ENCODE measurements around the gene COLEC11. TPM values are rescaled to one million over a fixed set of nuclear protein-coding genes. Genes with fewer than 3 reads are reported as not detected.

The COLEC11 gene
- total and polyA plus RNA-seq, 2 donors from 2014 or later = 7.6 to 34.6 TPM

GRCh38 chr2:3642521-3643215 lies 47.8 kb downstream of the COLEC11 start:
- Histone ChIP-seq H3K9me3 (ENCODE audit: control insufficient read depth in 2 of 3, insufficient read depth in 1 of 3, low read length in 3 of 3) (no peaks in the 10 kb centered on the region), H3K4me3 (ENCODE audit: low read length in 3 of 3) (no peak overlapping the region), H3K27me3 (ENCODE audit: control insufficient read depth, insufficient read depth, low read length) (no peaks in the 10 kb centered on the region), H3K36me3 (ENCODE audit: control insufficient read depth in 2 of 3, insufficient read depth in 3 of 3, low read length in 3 of 3) (no peaks in the 10 kb centered on the region), H3K9ac (ENCODE audit: low read length in 3 of 3) (no peak overlapping the region), H3K4me1 (ENCODE audit: control insufficient read depth in 2 of 3, insufficient read depth in 2 of 3, low read depth in 1 of 3, low read length in 3 of 3) (no peaks in the 10 kb centered on the region), H3K27ac (ENCODE audit: low read depth in 2 of 2, low read length in 2 of 2) (no peak overlapping the region)
- DNase-seq (peak in 1 of 5 donors; percentile 9), FAIRE-seq (no peak)
- intact Hi-C loops (cut with DNase I) = no loop called here
- no peak for TF ChIP-seq CTCF (IDR thresholded peaks at IDR 0.05; ENCODE audit: borderline replicate concordance, extremely low read depth, insufficient read depth)

GRCh38 chr2:3643371-3644245 lies 48.7 kb downstream of the COLEC11 start:
- no peak for TF ChIP-seq CTCF (IDR thresholded peaks at IDR 0.05; ENCODE audit: borderline replicate concordance, extremely low read depth, insufficient read depth)
- no peaks in the 10 kb centered on the region for H3K4me1 ChIP-seq (ENCODE audit: control insufficient read depth in 2 of 3, insufficient read depth in 2 of 3, low read depth in 1 of 3, low read length in 3 of 3)
- FAIRE-seq = no peak

GRCh38 chr2:3644246-3644525 lies 49.3 kb downstream of the COLEC11 start:
- H3K4me3 ChIP-seq (ENCODE audit: low read length in 3 of 3) = no peak overlapping the region
- no peak overlapping the region for H3K27ac ChIP-seq (ENCODE audit: low read depth in 2 of 2, low read length in 2 of 2)
- H3K27me3 ChIP-seq (ENCODE audit: control insufficient read depth, insufficient read depth, low read length) = no peaks in the 10 kb centered on the region
- H3K9me3 ChIP-seq (ENCODE audit: control insufficient read depth in 2 of 3, insufficient read depth in 1 of 3, low read length in 3 of 3) = no peaks in the 10 kb centered on the region
- intact Hi-C loops (cut with DNase I) = no loop called here
- DNase-seq = no peak
- H3K4me1 ChIP-seq (ENCODE audit: control insufficient read depth in 2 of 3, insufficient read depth in 2 of 3, low read depth in 1 of 3, low read length in 3 of 3) = no peaks in the 10 kb centered on the region
- H3K9ac ChIP-seq (ENCODE audit: low read length in 3 of 3) = no peak overlapping the region
- FAIRE-seq = no peak
- H3K36me3 ChIP-seq (ENCODE audit: control insufficient read depth in 2 of 3, insufficient read depth in 3 of 3, low read length in 3 of 3) = no peaks in the 10 kb centered on the region
- no peak for TF ChIP-seq CTCF (IDR thresholded peaks at IDR 0.05; ENCODE audit: borderline replicate concordance, extremely low read depth, insufficient read depth)

More at GRCh38 chr2:3643371-3644245, 48.7 kb downstream of the COLEC11 start:
- H3K36me3 ChIP-seq (ENCODE audit: control insufficient read depth in 2 of 3, insufficient read depth in 3 of 3, low read length in 3 of 3) = no peaks in the 10 kb centered on the region
- no peaks in the 10 kb centered on the region for H3K9me3 ChIP-seq (ENCODE audit: control insufficient read depth in 2 of 3, insufficient read depth in 1 of 3, low read length in 3 of 3)
- H3K9ac ChIP-seq (ENCODE audit: low read length in 3 of 3) = no peak overlapping the region
- intact Hi-C loops (cut with DNase I) = no loop called here
- no peak overlapping the region for H3K27ac ChIP-seq (ENCODE audit: low read depth in 2 of 2, low read length in 2 of 2)
- H3K27me3 ChIP-seq (ENCODE audit: control insufficient read depth, insufficient read depth, low read length) = no peaks in the 10 kb centered on the region
- no peak overlapping the region for H3K4me3 ChIP-seq (ENCODE audit: low read length in 3 of 3)
- peak in 3 of 5 donors; percentile 33 to 60 (median 58) for DNase-seq

All from kidney (tissue), 14 donors.